RWPE2 (cell line): ENCODE measurements around the gene PAPPA.

Experiments
- ATAC-seq: fragments of 200-7000 bp; cut with Tn5 transposase; 3 replicates; pipeline ENCODE4 v1.9.1; 2021; ENCODE audit warnings: low read depth
- DNase-seq: peaks from one replicate; pipeline ENCODE4 v3.0.0-alpha.2; 2020; ENCODE audit warnings: low spot score
- H3K27ac ChIP-seq: fragments of 450-650 bp; 2 replicates; pipeline ENCODE4 v1.5.1; 2017; ENCODE audit warnings: mild to moderate bottlenecking; ENCODE audit not compliant: poor library complexity, severe bottlenecking
- H3K27me3 ChIP-seq: fragments of 250-450 bp; sonication (Bioruptor Pico); 2 replicates; pipeline ENCODE4 v1.5.1; 2021; ENCODE audit warnings: mild to moderate bottlenecking, moderate library complexity; ENCODE audit not compliant: insufficient read depth, poor library complexity, severe bottlenecking
- H3K36me3 ChIP-seq: fragments of 250-450 bp; sonication (Bioruptor Pico); 2 replicates; pipeline ENCODE4 v1.5.1; 2020; ENCODE audit warnings: low read depth, mild to moderate bottlenecking, moderate library complexity
- H3K4me1 ChIP-seq: fragments of 250-450 bp; sonication (Bioruptor Pico); 2 replicates; pipeline ENCODE4 v1.5.1; 2021; ENCODE audit warnings: mild to moderate bottlenecking, moderate library complexity; ENCODE audit not compliant: insufficient read depth, poor library complexity, severe bottlenecking
- H3K4me3 ChIP-seq: fragments of 250-450 bp; sonication (Bioruptor Pico); 2 replicates; pipeline ENCODE4 v1.5.1; 2021; ENCODE audit warnings: mild to moderate bottlenecking, moderate library complexity; ENCODE audit not compliant: severe bottlenecking
- H3K9me3 ChIP-seq: fragments of 250-450 bp; sonication (Bioruptor Pico); 2 replicates; pipeline ENCODE4 v1.5.1; 2021; ENCODE audit warnings: mild to moderate bottlenecking, moderate library complexity; ENCODE audit not compliant: severe bottlenecking
- TF ChIP-seq, protein P1 (sequence below): fragments of 450-650 bp; IDR thresholded peaks from one replicate; pipeline ENCODE4 v1.5.1; 2017; ENCODE audit warnings: mild to moderate bottlenecking, moderate library complexity; ENCODE audit not compliant: poor library complexity, severe bottlenecking

The PAPPA gene

DNA sequence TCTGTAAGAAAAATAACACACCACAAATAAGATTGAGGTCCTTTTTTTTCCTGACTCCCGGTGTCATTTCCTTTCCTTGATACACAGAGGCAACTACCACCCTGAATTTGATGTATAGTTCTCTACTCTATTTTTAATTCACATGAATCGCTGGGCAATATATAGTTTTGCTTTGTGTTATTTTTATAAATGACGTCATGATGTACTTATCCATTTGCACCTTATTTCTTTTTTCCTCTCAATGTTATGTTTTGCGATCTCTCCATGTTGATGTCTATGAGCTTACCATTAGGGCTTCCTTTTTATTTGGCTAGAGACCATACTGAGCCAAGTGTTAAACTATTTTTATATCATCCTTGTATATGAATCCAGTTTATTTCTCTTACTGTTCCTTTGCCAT, 175.9 kb downstream of the PAPPA start:
- TF ChIP-seq, protein P1, sequence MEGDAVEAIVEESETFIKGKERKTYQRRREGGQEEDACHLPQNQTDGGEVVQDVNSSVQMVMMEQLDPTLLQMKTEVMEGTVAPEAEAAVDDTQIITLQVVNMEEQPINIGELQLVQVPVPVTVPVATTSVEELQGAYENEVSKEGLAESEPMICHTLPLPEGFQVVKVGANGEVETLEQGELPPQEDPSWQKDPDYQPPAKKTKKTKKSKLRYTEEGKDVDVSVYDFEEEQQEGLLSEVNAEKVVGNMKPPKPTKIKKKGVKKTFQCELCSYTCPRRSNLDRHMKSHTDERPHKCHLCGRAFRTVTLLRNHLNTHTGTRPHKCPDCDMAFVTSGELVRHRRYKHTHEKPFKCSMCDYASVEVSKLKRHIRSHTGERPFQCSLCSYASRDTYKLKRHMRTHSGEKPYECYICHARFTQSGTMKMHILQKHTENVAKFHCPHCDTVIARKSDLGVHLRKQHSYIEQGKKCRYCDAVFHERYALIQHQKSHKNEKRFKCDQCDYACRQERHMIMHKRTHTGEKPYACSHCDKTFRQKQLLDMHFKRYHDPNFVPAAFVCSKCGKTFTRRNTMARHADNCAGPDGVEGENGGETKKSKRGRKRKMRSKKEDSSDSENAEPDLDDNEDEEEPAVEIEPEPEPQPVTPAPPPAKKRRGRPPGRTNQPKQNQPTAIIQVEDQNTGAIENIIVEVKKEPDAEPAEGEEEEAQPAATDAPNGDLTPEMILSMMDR = no peak
- Histone ChIP-seq H3K27me3 (peaks cover 2% of the 10 kb centered on the region), H3K4me3 (no peak overlapping the region), H3K27ac (no peak overlapping the region), H3K9me3 (no peaks in the 10 kb centered on the region), H3K36me3 (no peaks in the 10 kb centered on the region), H3K4me1 (no peaks in the 10 kb centered on the region)
- ATAC-seq (no peak), DNase-seq (no peak)

DNA sequence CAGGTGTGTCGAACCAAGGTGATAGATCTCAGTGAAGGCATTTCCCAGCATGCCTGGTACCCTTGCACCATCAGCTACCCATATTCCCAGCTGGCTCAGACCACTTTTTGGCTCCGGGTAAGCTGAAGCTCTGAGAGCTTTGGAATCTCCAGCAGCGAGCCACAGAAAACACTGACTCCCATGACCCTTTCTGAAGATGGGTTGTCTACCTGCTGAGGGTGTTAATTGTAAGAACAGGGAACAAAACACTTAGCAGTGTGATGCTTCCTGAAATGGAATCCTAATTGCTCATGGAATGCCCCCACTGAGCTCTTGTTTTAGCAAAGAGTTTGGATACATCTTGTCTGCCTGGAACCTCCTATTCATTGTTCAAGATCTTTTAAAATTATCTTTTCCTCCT, 177.7 kb downstream of the PAPPA start:
- H3K4me3 ChIP-seq = no peak overlapping the region
- no peaks in the 10 kb centered on the region for H3K9me3 ChIP-seq
- no peaks in the 10 kb centered on the region for H3K36me3 ChIP-seq
- TF ChIP-seq, protein P1 = no peak
- peaks cover under 1% of the 10 kb centered on the region for H3K27me3 ChIP-seq
- H3K27ac ChIP-seq = no peak overlapping the region
- ATAC-seq (no peak), DNase-seq (no peak)
- no peaks in the 10 kb centered on the region for H3K4me1 ChIP-seq

DNA sequence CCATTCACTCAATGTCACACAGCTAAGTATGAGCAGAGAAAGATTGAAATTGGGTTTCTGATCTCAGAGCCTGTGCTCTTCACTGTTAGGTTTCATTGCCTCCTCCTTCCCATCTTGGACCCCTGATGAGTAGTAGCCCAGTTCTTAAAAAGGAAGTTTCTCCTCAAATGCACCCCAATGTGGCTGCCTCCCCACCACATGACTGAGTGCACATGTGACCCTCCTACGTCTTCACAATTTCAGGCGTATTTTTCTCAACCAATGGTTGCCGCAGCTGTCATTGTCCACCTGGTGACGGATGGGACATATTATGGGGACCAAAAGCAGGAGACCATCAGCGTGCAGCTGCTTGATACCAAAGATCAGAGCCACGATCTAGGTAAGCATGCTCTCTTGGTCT, 178.5 kb downstream of the PAPPA start:
- H3K4me3 ChIP-seq = no peak overlapping the region
- no peaks in the 10 kb centered on the region for H3K27me3 ChIP-seq
- TF ChIP-seq, protein P1 = no peak
- no peak overlapping the region for H3K27ac ChIP-seq
- no peaks in the 10 kb centered on the region for H3K9me3 ChIP-seq
- no peaks in the 10 kb centered on the region for H3K36me3 ChIP-seq
- ATAC-seq = no peak
- no peak for DNase-seq
- H3K4me1 ChIP-seq = no peaks in the 10 kb centered on the region

GRCh38 chr9:116333254-116333653, 179.7 kb downstream of the PAPPA start:
- Histone ChIP-seq H3K27ac (no peak overlapping the region), H3K36me3 (no peaks in the 10 kb centered on the region), H3K9me3 (no peaks in the 10 kb centered on the region), H3K4me3 (no peak overlapping the region), H3K4me1 (no peaks in the 10 kb centered on the region), H3K27me3 (peaks cover 7% of the 10 kb centered on the region)
- TF ChIP-seq, protein P1 = no peak
- ATAC-seq (no peak), DNase-seq (no peak)

- ATAC-seq (no peak), DNase-seq (no peak)
- Histone ChIP-seq H3K4me1 (no peaks in the 10 kb centered on the region), H3K4me3 (no peak overlapping the region), H3K36me3 (no peaks in the 10 kb centered on the region), H3K27me3 (peaks cover 7% of the 10 kb centered on the region), H3K9me3 (no peaks in the 10 kb centered on the region), H3K27ac (no peak overlapping the region)
- TF ChIP-seq, protein P1 = no peak
These were observed 181.1 kb downstream of the PAPPA start for GRCh38 chr9:116334546-116335150.
